IPS-15b (cell line): ENCODE data around the gene FGD2.
"Not testable (repeated sequence)": the region's sequence is repeated elsewhere in the genome, so short reads cannot be mapped to it uniquely, and the experiment has no call there.

ENCODE experiments used
- H3K27me3 ChIP-seq: one replicate; pipeline ENCODE4 v1.6.1; 2013; ENCODE audit warnings: low read length; ENCODE audit not compliant: control insufficient read depth, insufficient read depth
- H3K36me3 ChIP-seq: one replicate; pipeline ENCODE4 v1.6.1; 2013; ENCODE audit warnings: low read length; ENCODE audit not compliant: control insufficient read depth, insufficient read depth
- H3K4me1 ChIP-seq: one replicate; pipeline ENCODE4 v1.6.1; 2013; ENCODE audit warnings: mild to moderate bottlenecking, low read length; ENCODE audit not compliant: control insufficient read depth, insufficient read depth
- H3K4me3 ChIP-seq: one replicate; pipeline ENCODE4 v1.5.1; 2013; ENCODE audit warnings: low read depth, low read length
- H3K9ac ChIP-seq: one replicate; pipeline ENCODE4 v1.6.1; 2013; ENCODE audit warnings: low read depth, mild to moderate bottlenecking, low read length
- H3K9me3 ChIP-seq: one replicate; pipeline ENCODE4 v1.6.1; 2013; ENCODE audit warnings: mild to moderate bottlenecking, low read length; ENCODE audit not compliant: control insufficient read depth, insufficient read depth

Gene FGD2

GRCh38 chr6:36985417-36985807, 20.0 kb upstream of the FGD2 start:
- no peaks in the 10 kb centered on the region for H3K27me3 ChIP-seq
- no peaks in the 10 kb centered on the region for H3K9me3 ChIP-seq
- peaks cover 25% of the 10 kb centered on the region for H3K4me1 ChIP-seq
- no peaks in the 10 kb centered on the region for H3K36me3 ChIP-seq
- peak overlapping the region; percentile 89 for H3K9ac ChIP-seq
- H3K4me3 ChIP-seq, result peak overlapping the region; percentile 84

- Histone ChIP-seq H3K4me1 (peaks cover 22% of the 10 kb centered on the region), H3K4me3 (peak within 1 kb of the TSS; percentile 84), H3K27me3 (no peaks in the 10 kb centered on the region), H3K36me3 (no peaks in the 10 kb centered on the region), H3K9ac (peak within 1 kb of the TSS; percentile 89), H3K9me3 (no peaks in the 10 kb centered on the region)
Observed at GRCh38 chr6:36985808-36986703, 19.4 kb upstream of the FGD2 start, which contains the start of gene MTCH1. TSS of gene MTCH1 (minus strand) at chr6:36986196. CDS start at chr6:36986173, 23 bp downstream.

- Histone ChIP-seq H3K36me3 (no peaks in the 10 kb centered on the region), H3K4me1 (peaks cover 17% of the 10 kb centered on the region), H3K4me3 (peak overlapping the region; percentile 84), H3K27me3 (no peaks in the 10 kb centered on the region), H3K9me3 (no peaks in the 10 kb centered on the region), H3K9ac (peak overlapping the region; percentile 42)
Observed at GRCh38 chr6:36986704-36987047, 18.8 kb upstream of the FGD2 start.

GRCh38 chr6:36989264-36989663, 16.2 kb upstream of the FGD2 start:
- H3K4me1 ChIP-seq, result peaks cover 2% of the 10 kb centered on the region
- no peak overlapping the region for H3K4me3 ChIP-seq
- H3K36me3 ChIP-seq, result no peaks in the 10 kb centered on the region
- no peak overlapping the region for H3K9ac ChIP-seq
- H3K27me3 ChIP-seq, result no peaks in the 10 kb centered on the region
- no peaks in the 10 kb centered on the region for H3K9me3 ChIP-seq

GRCh38 chr6:36990401-36990800, 15.1 kb upstream of the FGD2 start:
- H3K9ac ChIP-seq, H3K27me3 ChIP-seq, H3K4me1 ChIP-seq, H3K36me3 ChIP-seq, H3K4me3 ChIP-seq, H3K9me3 ChIP-seq: not testable (repeated sequence)

GRCh38 chr6:36997811-36998722, 7.4 kb upstream of the FGD2 start:
- Histone ChIP-seq H3K9ac (peak overlapping the region; percentile 47), H3K9me3 (no peaks in the 10 kb centered on the region), H3K27me3 (no peaks in the 10 kb centered on the region), H3K4me3 (no peak overlapping the region), H3K4me1 (no peaks in the 10 kb centered on the region), H3K36me3 (no peaks in the 10 kb centered on the region)

- Histone ChIP-seq H3K9me3 (no peaks in the 10 kb centered on the region), H3K4me3 (no peak overlapping the region), H3K9ac (peak overlapping the region; percentile 47), H3K27me3 (no peaks in the 10 kb centered on the region), H3K4me1 (no peaks in the 10 kb centered on the region), H3K36me3 (no peaks in the 10 kb centered on the region)
Observed at GRCh38 chr6:36998723-36999038, 6.8 kb upstream of the FGD2 start.

- no peaks in the 10 kb centered on the region for H3K36me3 ChIP-seq
- no peak overlapping the region for H3K9ac ChIP-seq
- no peaks in the 10 kb centered on the region for H3K4me1 ChIP-seq
- H3K4me3 ChIP-seq, result no peak overlapping the region
- H3K27me3 ChIP-seq, result no peaks in the 10 kb centered on the region
- no peaks in the 10 kb centered on the region for H3K9me3 ChIP-seq
Observed at GRCh38 chr6:36999061-36999750, 6.2 kb upstream of the FGD2 start.

- Histone ChIP-seq H3K27me3 (no peaks in the 10 kb centered on the region), H3K4me1 (no peaks in the 10 kb centered on the region), H3K9me3 (no peaks in the 10 kb centered on the region), H3K9ac (no peak overlapping the region), H3K4me3 (no peak overlapping the region), H3K36me3 (no peaks in the 10 kb centered on the region)
Observed at GRCh38 chr6:36999751-37000125, 5.7 kb upstream of the FGD2 start.

GRCh38 chr6:37004044-37004980, 1.1 kb upstream of the FGD2 start:
- Histone ChIP-seq H3K27me3 (no peaks in the 10 kb centered on the region), H3K4me1 (no peaks in the 10 kb centered on the region), H3K9ac (no peak overlapping the region), H3K4me3 (no peak overlapping the region), H3K9me3 (no peaks in the 10 kb centered on the region), H3K36me3 (no peaks in the 10 kb centered on the region)
